Left ventricle myocardium inferior (tissue), 1 donor: ENCODE measurements around the gene LRIG1. TPM values are rescaled to one million over a fixed set of nuclear protein-coding genes. Genes with fewer than 3 reads are reported as not detected.
A peak's percentile ranks its signal among the peaks of the same experiment; 100 is the strongest.

Source experiments
- DNase-seq: peaks from one replicate; pipeline ENCODE4 v3.0.0-alpha.2; 2020
- H3K27ac ChIP-seq: fragments of 200-600 bp; replicated peaks from 2 replicates; pipeline ENCODE4 v1.8.0; 2021
- H3K27me3 ChIP-seq: fragments of 200-600 bp; 2 replicates; pipeline ENCODE4 v1.8.0; 2021; ENCODE audit warnings: low read depth
- H3K36me3 ChIP-seq: fragments of 200-600 bp; 2 replicates; pipeline ENCODE4 v1.8.0; 2021
- H3K4me1 ChIP-seq: fragments of 200-600 bp; 2 replicates; pipeline ENCODE4 v1.8.0; 2021
- H3K4me3 ChIP-seq: fragments of 200-600 bp; 2 replicates; pipeline ENCODE4 v1.8.0; 2021; ENCODE audit warnings: mild to moderate bottlenecking, moderate library complexity
- H3K9me3 ChIP-seq: fragments of 200-600 bp; replicated peaks from 2 replicates; pipeline ENCODE4 v1.8.0; 2021
- CTCF ChIP-seq: fragments of 200-600 bp; IDR thresholded peaks from 2 replicates; pipeline ENCODE4 v1.8.0; 2021; ENCODE audit warnings: antibody characterized with exemption, mild to moderate bottlenecking, borderline replicate concordance
- intact Hi-C: fragments of 100-400 bp; cut with micrococcal nuclease; formaldehyde crosslinking; loops from one replicate; pipeline ENCODE4 v1.11.0; 2022
- total RNA-seq: library from RNA; stranded (reverse); fragmentation: NEBNext Ultra II Directional; extraction: Animal tissue kit (Norgen Biotek cat#: 25700); gene quantifications from one replicate; pipeline ENCODE4 v1.2.1, GENCODE V29; 2021
- donor health status: DM: no; HTN: yes; CAD: no; lungs with severe emphysema.

The LRIG1 gene
- total RNA-seq, 1 donor from 2014 or later, result 137 TPM

- TF ChIP-seq CTCF, result no peak
- peak overlapping the region; percentile 12 for H3K4me3 ChIP-seq
- no peak overlapping the region for H3K27ac ChIP-seq
- intact Hi-C loops, result no loop called here
- no peaks in the 10 kb centered on the region for H3K9me3 ChIP-seq
- peaks cover 90% of the 10 kb centered on the region for H3K4me1 ChIP-seq
- DNase-seq, result no peak
- H3K27me3 ChIP-seq, result no peaks in the 10 kb centered on the region
- H3K36me3 ChIP-seq, result no peaks in the 10 kb centered on the region
Observed at GRCh38 chr3:66472313-66473134, 28.3 kb downstream of the LRIG1 start.

GRCh38 chr3:66470956-66471686, 29.7 kb downstream of the LRIG1 start:
- DNase-seq, result no peak
- Histone ChIP-seq H3K27me3 (no peaks in the 10 kb centered on the region), H3K4me1 (peaks cover 89% of the 10 kb centered on the region), H3K9me3 (no peaks in the 10 kb centered on the region), H3K36me3 (no peaks in the 10 kb centered on the region), H3K4me3 (no peak overlapping the region), H3K27ac (no peak overlapping the region)
- no peak for TF ChIP-seq CTCF
- intact Hi-C loops, result no loop called here

DNA sequence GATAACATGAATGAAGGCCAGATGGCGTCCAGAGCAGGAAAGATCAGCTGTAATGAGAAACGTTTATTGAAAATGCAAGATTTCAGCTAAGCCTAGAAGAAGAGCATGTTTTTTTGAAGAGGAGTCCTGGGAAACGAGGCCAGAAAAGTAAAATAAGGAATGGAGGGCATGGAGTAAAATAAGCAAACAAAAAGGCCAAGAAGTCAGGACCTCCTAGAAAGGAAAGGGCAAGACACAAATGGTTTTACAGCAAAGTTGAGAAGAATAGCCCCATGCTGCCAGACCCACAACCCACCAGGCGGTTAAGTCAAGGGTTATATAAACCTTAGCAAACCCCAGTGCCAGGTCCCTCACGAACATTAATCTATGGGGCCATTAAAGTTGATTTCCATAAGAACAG, 30.5 kb downstream of the LRIG1 start:
- peaks cover 81% of the 10 kb centered on the region for H3K4me1 ChIP-seq
- no peak overlapping the region for H3K27ac ChIP-seq
- no peaks in the 10 kb centered on the region for H3K9me3 ChIP-seq
- TF ChIP-seq CTCF, result no peak
- intact Hi-C loops, result no loop called here
- no peak overlapping the region for H3K4me3 ChIP-seq
- DNase-seq, result no peak
- H3K27me3 ChIP-seq, result no peaks in the 10 kb centered on the region
- no peaks in the 10 kb centered on the region for H3K36me3 ChIP-seq

DNA sequence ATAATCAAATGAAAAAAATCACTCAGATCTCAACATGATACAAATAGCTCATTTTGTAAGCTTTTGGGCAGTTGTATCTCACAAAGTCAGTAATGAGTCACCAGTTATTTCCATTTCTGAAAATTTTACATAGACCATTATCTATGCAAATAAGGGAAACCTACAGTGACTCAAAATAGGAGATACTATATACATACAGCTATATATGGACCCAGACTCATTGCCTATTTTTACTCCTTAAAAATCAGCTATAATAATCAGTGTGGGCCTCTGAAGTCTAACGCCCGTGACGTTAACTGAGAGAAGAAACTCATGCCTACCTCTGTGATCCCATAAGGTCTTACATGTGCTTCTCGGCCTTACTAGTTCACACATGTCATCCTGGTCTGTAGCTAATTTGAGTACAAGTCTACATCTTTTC, 31.6 kb downstream of the LRIG1 start:
- Histone ChIP-seq H3K36me3 (no peaks in the 10 kb centered on the region), H3K4me1 (peaks cover 79% of the 10 kb centered on the region), H3K27ac (no peak overlapping the region), H3K27me3 (no peaks in the 10 kb centered on the region), H3K4me3 (no peak overlapping the region), H3K9me3 (no peaks in the 10 kb centered on the region)
- no peak for DNase-seq
- TF ChIP-seq CTCF, result no peak
- intact Hi-C loops, result no loop called here

DNA sequence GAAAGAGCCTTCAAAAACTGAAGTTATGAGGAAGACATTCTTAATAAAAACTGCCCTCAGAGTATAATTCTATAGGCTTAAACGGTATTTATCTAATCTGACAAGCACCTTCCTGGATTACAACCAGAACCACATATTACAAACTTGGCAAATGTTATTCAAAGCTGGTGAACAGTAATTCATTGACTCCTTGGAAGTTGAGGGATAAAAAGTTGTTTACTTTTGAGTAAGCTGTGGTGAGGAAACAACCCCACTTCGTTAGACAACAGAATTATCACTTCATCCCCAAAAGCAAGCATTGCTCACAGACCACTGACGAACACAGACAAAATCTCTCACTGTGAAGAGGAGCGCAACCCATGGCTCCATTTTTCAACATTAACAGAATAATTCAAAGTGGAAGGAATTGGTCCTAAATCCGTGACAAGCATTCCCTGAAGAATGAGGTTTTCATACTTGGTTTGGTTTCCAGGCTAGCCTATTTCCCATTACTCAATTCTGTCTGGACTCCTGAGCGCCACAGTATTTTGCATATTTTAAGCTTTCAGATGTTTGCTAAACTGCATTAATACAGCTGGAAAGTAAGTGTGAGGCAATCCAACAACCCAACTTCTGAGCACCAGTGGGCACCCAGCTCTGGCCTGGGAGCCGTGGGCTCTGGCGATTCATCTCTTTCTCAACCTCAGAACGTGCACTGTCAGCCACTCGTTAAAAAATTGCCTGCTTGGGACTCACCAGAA, 32.7 kb downstream of the LRIG1 start:
- DNase-seq, result no peak
- Histone ChIP-seq H3K4me3 (no peak overlapping the region), H3K4me1 (peaks cover 79% of the 10 kb centered on the region), H3K27me3 (no peaks in the 10 kb centered on the region), H3K9me3 (no peaks in the 10 kb centered on the region), H3K36me3 (no peaks in the 10 kb centered on the region), H3K27ac (no peak overlapping the region)
- TF ChIP-seq CTCF, result no peak
- intact Hi-C loops, result no loop called here
